Osteoblast (primary cell): ENCODE measurements around the gene ODAD4. TPM values are rescaled to one million over a fixed set of nuclear protein-coding genes. Genes with fewer than 3 reads are reported as not detected.
"Not testable (repeated sequence)": the region's sequence is repeated elsewhere in the genome, so short reads cannot be mapped to it uniquely, and the experiment has no call there.

Experiments
- DNase-seq: peaks from one replicate; pipeline ENCODE4 v3.0.0; 2011; ENCODE audit warnings: low spot score, mixed read lengths; ENCODE audit not compliant: insufficient read length; ENCODE audit errors: missing footprints
- H2AFZ ChIP-seq: 2 replicates; pipeline ENCODE4 v1.6.0; 2011; ENCODE audit warnings: mild to moderate bottlenecking, low read length
- H3K27ac ChIP-seq: 2 replicates; pipeline ENCODE4 v1.5.1; 2011; ENCODE audit warnings: mild to moderate bottlenecking, low read depth, low read length, moderate library complexity
- H3K27me3 ChIP-seq: 2 replicates; pipeline ENCODE4 v1.6.0; 2012; ENCODE audit warnings: mild to moderate bottlenecking, control low read depth, inconsistent platforms, low read length, moderate library complexity; ENCODE audit not compliant: insufficient read depth
- H3K36me3 ChIP-seq: 2 replicates; pipeline ENCODE4 v1.5.1; 2011; ENCODE audit warnings: mild to moderate bottlenecking, low read length, control low read depth, moderate library complexity; ENCODE audit not compliant: insufficient read depth
- H3K4me1 ChIP-seq: 2 replicates; pipeline ENCODE4 v1.5.1; 2011; ENCODE audit warnings: mild to moderate bottlenecking, low read length, control low read depth, moderate library complexity; ENCODE audit not compliant: insufficient read depth
- H3K4me2 ChIP-seq: 2 replicates; pipeline ENCODE4 v1.6.0; 2011; ENCODE audit warnings: mild to moderate bottlenecking, low read length; ENCODE audit not compliant: insufficient read depth
- H3K4me3 ChIP-seq: fragments of 200-600 bp; sonication (generic); 3 replicates; pipeline ENCODE4 v1.5.1; 2012; ENCODE audit warnings: mild to moderate bottlenecking, low read length, inconsistent platforms; ENCODE audit not compliant: insufficient read depth
- H3K79me2 ChIP-seq: 2 replicates; pipeline ENCODE4 v1.6.0; 2012; ENCODE audit warnings: mild to moderate bottlenecking, low read length, control low read depth, inconsistent platforms; ENCODE audit not compliant: insufficient read depth
- H3K9me3 ChIP-seq: 2 replicates; pipeline ENCODE4 v1.5.1; 2011; ENCODE audit warnings: low read depth, low read length, control low read depth
- H4K20me1 ChIP-seq: 2 replicates; pipeline ENCODE4 v1.6.0; 2012; ENCODE audit warnings: mild to moderate bottlenecking, low read length, control low read depth; ENCODE audit not compliant: insufficient read depth
- CTCF ChIP-seq: IDR thresholded peaks from 2 replicates; pipeline ENCODE4 v1.5.1; 2011; ENCODE audit warnings: mild to moderate bottlenecking, low read depth, low read length, moderate library complexity; ENCODE audit errors: extremely low read depth
- total RNA-seq: library from RNA; depleted of rRNA; stranded (reverse); fragments of >200 nt; gene quantifications from 2 replicates; pipeline ENCODE4 v1.2.3, GENCODE V29; 2012

ODAD4 gene
- total RNA-seq, 1 donor = 1.1 TPM

- no peak for DNase-seq
- Histone ChIP-seq H3K9me3 (no peaks in the 10 kb centered on the region), H3K4me1 (peaks cover 54% of the 10 kb centered on the region), H4K20me1 (peaks cover 55% of the 10 kb centered on the region), H2AFZ (no peak overlapping the region), H3K27ac (peak overlapping the region; percentile 33), H3K27me3 (no peaks in the 10 kb centered on the region), H3K4me2 (no peak overlapping the region), H3K36me3 (peaks cover 24% of the 10 kb centered on the region), H3K4me3 (no peak overlapping the region), H3K79me2 (peaks cover 97% of the 10 kb centered on the region)
- TF ChIP-seq CTCF = no peak
Observed at GRCh38 chr17:42005166-42005565, 74.7 kb downstream of the ODAD4 start.

- H3K4me1 ChIP-seq = peaks cover 63% of the 10 kb centered on the region
- H3K27me3 ChIP-seq = no peaks in the 10 kb centered on the region
- DNase-seq = no peak
- peaks cover 4% of the 10 kb centered on the region for H3K36me3 ChIP-seq
- no peaks in the 10 kb centered on the region for H3K9me3 ChIP-seq
- peak; percentile 45 for TF ChIP-seq CTCF
- no peak overlapping the region for H3K4me3 ChIP-seq
- no peak overlapping the region for H2AFZ ChIP-seq
- H3K27ac ChIP-seq = peak overlapping the region; percentile 41
- H4K20me1 ChIP-seq = peaks cover 35% of the 10 kb centered on the region
- peaks cover 94% of the 10 kb centered on the region for H3K79me2 ChIP-seq
- H3K4me2 ChIP-seq = no peak overlapping the region
Observed at GRCh38 chr17:42009170-42009569, 78.8 kb downstream of the ODAD4 start.

GRCh38 chr17:42010266-42010680 is 79.9 kb downstream of the ODAD4 start:
- DNase-seq, H3K36me3 ChIP-seq, H3K4me3 ChIP-seq, H2AFZ ChIP-seq, H3K27me3 ChIP-seq, H3K9me3 ChIP-seq: not testable (repeated sequence)
- Histone ChIP-seq H3K4me1 (peaks cover 51% of the 10 kb centered on the region), H4K20me1 (peaks cover 24% of the 10 kb centered on the region), H3K79me2 (peaks cover 94% of the 10 kb centered on the region), H3K4me2 (peak overlapping the region; percentile 62), H3K27ac (peak overlapping the region; percentile 47)

- DNase-seq = peak; percentile 79
Observed at GRCh38 chr17:42010898-42011516, 80.6 kb downstream of the ODAD4 start.

GRCh38 chr17:42012363-42012762 is 81.9 kb downstream of the ODAD4 start:
- H2AFZ ChIP-seq, H3K4me3 ChIP-seq, H3K27ac ChIP-seq, H3K4me2 ChIP-seq, DNase-seq, H3K27me3 ChIP-seq, H3K36me3 ChIP-seq, H3K9me3 ChIP-seq: not testable (repeated sequence)
- Histone ChIP-seq H4K20me1 (peaks cover 16% of the 10 kb centered on the region), H3K79me2 (peaks cover 94% of the 10 kb centered on the region), H3K4me1 (peaks cover 49% of the 10 kb centered on the region)

More at GRCh38 chr17:42010898-42011516, 80.6 kb downstream of the ODAD4 start:
- H3K36me3 ChIP-seq = peaks cover 4% of the 10 kb centered on the region
- no peak overlapping the region for H3K4me3 ChIP-seq
- peaks cover 53% of the 10 kb centered on the region for H3K4me1 ChIP-seq
- peak overlapping the region; percentile 47 for H3K27ac ChIP-seq
- H4K20me1 ChIP-seq = peaks cover 22% of the 10 kb centered on the region
- H2AFZ ChIP-seq = no peak overlapping the region
- TF ChIP-seq CTCF = no peak
- H3K9me3 ChIP-seq = no peaks in the 10 kb centered on the region
- H3K27me3 ChIP-seq = no peaks in the 10 kb centered on the region
- peaks cover 95% of the 10 kb centered on the region for H3K79me2 ChIP-seq
- peak overlapping the region; percentile 62 for H3K4me2 ChIP-seq

GRCh38 chr17:42013740-42014139 is 83.3 kb downstream of the ODAD4 start:
- not testable (repeated sequence) for H3K27me3 ChIP-seq, H3K36me3 ChIP-seq, H2AFZ ChIP-seq, H3K9me3 ChIP-seq, DNase-seq, H3K4me3 ChIP-seq, H3K4me2 ChIP-seq, H3K27ac ChIP-seq
- peaks cover 85% of the 10 kb centered on the region for H3K79me2 ChIP-seq
- H3K4me1 ChIP-seq = peaks cover 55% of the 10 kb centered on the region
- peaks cover 15% of the 10 kb centered on the region for H4K20me1 ChIP-seq
